HUES6 (cell line): ENCODE measurements around the gene PHB1.
"Not testable (repeated sequence)": the region's sequence is repeated elsewhere in the genome, so short reads cannot be mapped to it uniquely, and the experiment has no call there.

ENCODE experiments used
- H3K27ac ChIP-seq: 2 replicates; pipeline ENCODE4 v1.7.0; 2013; ENCODE audit warnings: low read depth, mild to moderate bottlenecking, low read length, inconsistent platforms
- H3K27me3 ChIP-seq: 2 replicates; pipeline ENCODE4 v1.6.1; 2013; ENCODE audit warnings: low read length; ENCODE audit not compliant: control insufficient read depth, insufficient read depth
- H3K36me3 ChIP-seq: 2 replicates; pipeline ENCODE4 v1.6.1; 2013; ENCODE audit warnings: low read length; ENCODE audit not compliant: control insufficient read depth, insufficient read depth
- H3K4me1 ChIP-seq: 2 replicates; pipeline ENCODE4 v1.6.1; 2013; ENCODE audit warnings: low read length; ENCODE audit not compliant: control insufficient read depth, insufficient read depth
- H3K4me3 ChIP-seq: 2 replicates; pipeline ENCODE4 v1.5.1; 2013; ENCODE audit warnings: low read depth, low read length
- H3K9ac ChIP-seq: one replicate; pipeline ENCODE4 v1.6.1; 2013; ENCODE audit warnings: mild to moderate bottlenecking, low read length
- H3K9me3 ChIP-seq: 2 replicates; pipeline ENCODE4 v1.6.1; 2013; ENCODE audit warnings: low read depth, low read length; ENCODE audit not compliant: control insufficient read depth, insufficient read depth

Gene PHB1

GRCh38 chr17:49439305-49439672, 24.6 kb upstream of the PHB1 start:
- Histone ChIP-seq H3K36me3 (no peaks in the 10 kb centered on the region), H3K27me3 (peaks cover 49% of the 10 kb centered on the region), H3K4me3 (peak overlapping the region; percentile 60), H3K9ac (peak overlapping the region; percentile 31), H3K4me1 (peaks cover 30% of the 10 kb centered on the region), H3K27ac (no peak overlapping the region), H3K9me3 (no peaks in the 10 kb centered on the region)

GRCh38 chr17:49438436-49439278, 24.0 kb upstream of the PHB1 start:
- Histone ChIP-seq H3K36me3 (no peaks in the 10 kb centered on the region), H3K4me1 (peaks cover 30% of the 10 kb centered on the region), H3K4me3 (peak overlapping the region; percentile 60), H3K9ac (peak overlapping the region; percentile 34), H3K9me3 (no peaks in the 10 kb centered on the region), H3K27me3 (peaks cover 48% of the 10 kb centered on the region), H3K27ac (no peak overlapping the region)

- H3K9ac ChIP-seq, result no peak overlapping the region
- H3K27me3 ChIP-seq, result peaks cover 45% of the 10 kb centered on the region
- peak overlapping the region; percentile 60 for H3K4me3 ChIP-seq
- no peaks in the 10 kb centered on the region for H3K36me3 ChIP-seq
- peaks cover 30% of the 10 kb centered on the region for H3K4me1 ChIP-seq
- H3K9me3 ChIP-seq, result no peaks in the 10 kb centered on the region
- H3K27ac ChIP-seq, result no peak overlapping the region
These were observed 23.2 kb upstream of the PHB1 start for GRCh38 chr17:49437696-49438435.

GRCh38 chr17:49436174-49436573, 21.5 kb upstream of the PHB1 start:
- Histone ChIP-seq H3K27ac (no peak overlapping the region), H3K4me1 (peaks cover 24% of the 10 kb centered on the region), H3K36me3 (no peaks in the 10 kb centered on the region), H3K9me3 (no peaks in the 10 kb centered on the region), H3K9ac (no peak overlapping the region), H3K4me3 (no peak overlapping the region), H3K27me3 (peaks cover 42% of the 10 kb centered on the region)

GRCh38 chr17:49435671-49436029, 21.0 kb upstream of the PHB1 start:
- Histone ChIP-seq H3K36me3 (no peaks in the 10 kb centered on the region), H3K27ac (no peak overlapping the region), H3K4me1 (peaks cover 24% of the 10 kb centered on the region), H3K4me3 (no peak overlapping the region), H3K9me3 (no peaks in the 10 kb centered on the region), H3K9ac (no peak overlapping the region), H3K27me3 (peaks cover 42% of the 10 kb centered on the region)

- Histone ChIP-seq H3K27me3 (peaks cover 38% of the 10 kb centered on the region), H3K9ac (no peak overlapping the region), H3K27ac (no peak overlapping the region), H3K4me3 (no peak overlapping the region), H3K36me3 (no peaks in the 10 kb centered on the region), H3K9me3 (no peaks in the 10 kb centered on the region), H3K4me1 (peaks cover 24% of the 10 kb centered on the region)
These were observed 20.4 kb upstream of the PHB1 start for GRCh38 chr17:49434821-49435670.

- H3K9ac ChIP-seq, result no peak overlapping the region
- no peaks in the 10 kb centered on the region for H3K9me3 ChIP-seq
- H3K27ac ChIP-seq, result no peak overlapping the region
- no peak overlapping the region for H3K4me3 ChIP-seq
- H3K36me3 ChIP-seq, result no peaks in the 10 kb centered on the region
- peaks cover 8% of the 10 kb centered on the region for H3K4me1 ChIP-seq
- H3K27me3 ChIP-seq, result peaks cover 22% of the 10 kb centered on the region
These were observed 18.5 kb upstream of the PHB1 start for GRCh38 chr17:49433000-49433694.

GRCh38 chr17:49431743-49432142, 17.1 kb upstream of the PHB1 start:
- no peak overlapping the region for H3K27ac ChIP-seq
- H3K9me3 ChIP-seq, result no peaks in the 10 kb centered on the region
- no peak overlapping the region for H3K4me3 ChIP-seq
- no peak overlapping the region for H3K9ac ChIP-seq
- no peaks in the 10 kb centered on the region for H3K36me3 ChIP-seq
- peaks cover 11% of the 10 kb centered on the region; the same call in 1 of the 2 replicates for H3K27me3 ChIP-seq
- H3K4me1 ChIP-seq, result peaks cover 6% of the 10 kb centered on the region; the same call in 1 of the 2 replicates

GRCh38 chr17:49425004-49425286, 10.3 kb upstream of the PHB1 start:
- no peak overlapping the region for H3K9ac ChIP-seq
- no peak overlapping the region for H3K27ac ChIP-seq
- no peaks in the 10 kb centered on the region for H3K27me3 ChIP-seq

GRCh38 chr17:49424276-49425003, 9.8 kb upstream of the PHB1 start:
- not testable (repeated sequence) for H3K4me3 ChIP-seq, H3K36me3 ChIP-seq, H3K9ac ChIP-seq, H3K27me3 ChIP-seq, H3K27ac ChIP-seq, H3K4me1 ChIP-seq
- H3K9me3 ChIP-seq, result peaks cover 17% of the 10 kb centered on the region; the same call in 1 of the 2 replicates

More at GRCh38 chr17:49425004-49425286, 10.3 kb upstream of the PHB1 start:
- Histone ChIP-seq H3K36me3 (no peaks in the 10 kb centered on the region), H3K4me3 (no peak overlapping the region), H3K4me1 (no peaks in the 10 kb centered on the region), H3K9me3 (peaks cover 14% of the 10 kb centered on the region; the same call in 1 of the 2 replicates)
